ENCODE data around the gene TMEM89.

Gene TMEM89

GRCh38 chr3:48614044-48614443, 7.5 kb downstream of the TMEM89 start:
- DNase-seq (ENCODE audit: low spot score), result peak; percentile 18

DNA sequence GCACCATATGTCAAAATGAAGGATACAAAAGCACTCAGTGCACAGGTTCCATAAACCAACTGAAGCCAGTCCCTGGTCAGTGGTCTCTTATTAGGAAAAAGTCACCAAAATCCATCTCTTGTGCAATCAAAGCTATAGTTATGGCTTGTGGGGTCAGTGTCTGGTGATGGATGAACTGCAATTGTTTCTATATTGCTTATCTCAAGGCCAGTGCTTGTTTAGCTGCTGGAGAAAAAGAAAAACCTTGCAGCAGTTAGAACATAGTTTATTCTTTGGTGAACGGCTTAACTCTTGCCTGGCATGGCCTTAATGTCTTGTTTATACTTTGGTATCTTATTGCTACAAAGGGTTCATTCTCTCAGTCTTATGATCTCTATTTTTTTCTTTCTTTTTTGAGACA, 9.3 kb downstream of the TMEM89 start:
- DNase-seq (ENCODE audit: low spot score), result no peak

DNA sequence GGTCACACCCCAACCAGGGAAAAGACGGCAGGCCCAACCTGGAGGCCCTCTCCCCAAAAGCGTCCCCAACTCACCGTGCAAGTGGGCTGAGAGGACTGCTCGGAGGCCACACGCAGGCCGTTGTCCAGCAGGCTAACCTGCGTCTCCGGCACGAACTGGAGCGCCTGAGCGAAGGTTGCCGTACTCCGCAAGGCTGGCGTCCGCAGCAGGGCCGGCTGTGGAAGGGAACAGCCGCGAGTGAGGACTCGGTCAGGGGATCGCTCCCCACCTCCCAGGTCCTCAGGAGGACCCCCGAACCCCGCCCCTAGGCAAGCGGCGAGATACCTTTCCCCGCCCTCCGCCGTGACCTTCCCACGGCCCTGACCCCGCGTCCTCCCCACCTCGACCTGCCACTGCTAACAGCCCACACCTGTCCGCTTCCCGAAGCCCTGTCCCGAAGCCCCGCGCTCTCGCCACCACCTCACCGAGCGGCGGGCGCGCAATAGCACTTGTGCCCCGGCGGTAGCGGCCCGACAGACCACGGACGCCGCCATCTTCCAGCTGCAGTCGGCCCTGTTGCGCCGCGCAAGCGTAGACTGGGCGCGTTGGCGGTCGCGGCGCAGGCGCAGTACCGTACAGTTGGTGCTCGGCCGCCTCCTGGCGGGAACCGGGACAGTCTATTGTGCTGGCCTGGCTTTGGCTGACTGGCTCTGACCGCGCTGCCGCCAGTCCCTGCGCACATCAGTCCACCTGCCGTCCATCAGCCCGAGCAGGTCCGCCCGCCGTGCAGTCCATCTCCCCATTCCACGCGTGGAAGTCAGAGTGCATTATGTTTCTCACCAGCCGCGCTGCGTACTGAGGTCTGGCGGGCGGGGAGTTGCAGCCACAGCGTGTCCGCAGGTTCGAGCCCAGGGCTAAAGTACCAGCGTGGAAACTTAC, 12.2 kb downstream of the TMEM89 start, which contains the start of gene UQCRC1:
UQCRC1 (minus strand) TSS at position 559 of the 918 bp plus-strand sequence; CDS start at position 533, 26 bp downstream.
- peak; percentile 92 for DNase-seq (ENCODE audit: low spot score)

DNA sequence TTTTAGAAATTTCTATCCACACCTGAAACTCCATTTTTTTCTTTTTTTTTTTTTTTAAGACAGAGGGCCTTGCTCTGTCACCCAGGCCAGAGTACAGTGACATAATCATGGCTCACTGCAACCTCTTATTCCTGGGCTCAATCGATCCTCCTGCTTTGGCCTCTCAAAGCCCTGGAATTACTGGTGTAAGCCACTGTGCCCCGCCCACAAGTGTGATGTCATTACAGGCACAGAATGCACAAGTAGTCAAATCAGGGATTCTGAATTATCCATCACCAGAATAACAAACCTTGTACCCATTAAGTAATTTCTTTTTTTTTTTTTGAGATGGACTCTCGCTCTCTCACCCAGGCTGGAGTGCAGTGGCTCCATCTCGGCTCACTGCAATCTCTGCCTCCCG, 14.1 kb downstream of the TMEM89 start:
- no peak for DNase-seq (ENCODE audit: low spot score)

- DNase-seq (ENCODE audit: low spot score), result no peak
Measured at GRCh38 chr3:48601622-48601994, 20.0 kb downstream of the TMEM89 start.

GRCh38 chr3:48600711-48601621, 20.6 kb downstream of the TMEM89 start:
- DNase-seq (ENCODE audit: low spot score), result no peak

- DNase-seq (ENCODE audit: low spot score), result no peak
Measured at GRCh38 chr3:48599509-48600285, 21.9 kb downstream of the TMEM89 start.

DNA sequence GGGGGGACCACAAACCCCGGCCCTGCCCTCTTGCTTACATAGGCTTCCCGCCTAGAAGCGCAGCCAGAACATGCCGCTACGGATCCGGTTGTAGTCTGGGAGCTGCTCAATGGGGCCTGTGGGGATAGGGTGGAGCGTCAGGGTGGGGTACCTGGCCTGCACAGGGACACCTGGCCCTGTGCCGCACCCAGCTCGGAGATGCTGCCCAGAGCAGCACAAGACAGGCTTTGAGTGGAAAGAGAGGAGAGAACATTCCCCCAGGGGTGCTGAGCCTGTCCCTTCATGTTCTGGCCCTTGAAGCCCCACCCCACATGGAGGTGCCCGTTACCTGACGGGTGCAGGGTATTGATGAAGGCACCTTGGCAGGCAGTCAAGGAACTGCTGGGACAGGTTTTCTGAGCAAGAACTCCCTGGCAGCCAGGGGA, 22.5 kb downstream of the TMEM89 start:
- no peak for DNase-seq (ENCODE audit: low spot score)

- peak; percentile 26 for DNase-seq (ENCODE audit: low spot score)
Measured at GRCh38 chr3:48598323-48599076, 23.1 kb downstream of the TMEM89 start.

- no peak for DNase-seq (ENCODE audit: low spot score)
Measured at GRCh38 chr3:48597408-48597800, 24.2 kb downstream of the TMEM89 start.

- no peak for DNase-seq (ENCODE audit: low spot score)
Measured at GRCh38 chr3:48596676-48597407, 24.7 kb downstream of the TMEM89 start.

DNA sequence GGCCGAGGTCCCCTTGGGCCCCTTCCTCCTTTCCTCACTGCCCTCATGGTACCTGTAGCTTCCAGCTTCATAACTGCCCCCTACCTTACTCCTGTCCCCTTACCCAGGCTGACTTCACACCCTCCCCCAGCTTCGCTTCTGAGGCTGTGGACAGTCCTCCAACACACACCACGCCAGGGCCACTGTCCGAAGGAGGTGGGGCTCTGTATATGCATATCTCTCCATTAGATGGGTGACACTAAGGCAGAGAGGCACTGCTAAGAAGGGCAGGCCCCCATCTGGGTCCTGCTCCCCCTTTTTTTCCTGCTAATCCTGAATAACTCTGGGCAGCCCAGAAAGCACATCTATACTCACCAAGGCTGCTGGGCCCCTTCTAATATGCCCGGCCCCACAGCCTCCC, 25.4 kb downstream of the TMEM89 start:
- peak; percentile 27 for DNase-seq (ENCODE audit: low spot score)

DNA sequence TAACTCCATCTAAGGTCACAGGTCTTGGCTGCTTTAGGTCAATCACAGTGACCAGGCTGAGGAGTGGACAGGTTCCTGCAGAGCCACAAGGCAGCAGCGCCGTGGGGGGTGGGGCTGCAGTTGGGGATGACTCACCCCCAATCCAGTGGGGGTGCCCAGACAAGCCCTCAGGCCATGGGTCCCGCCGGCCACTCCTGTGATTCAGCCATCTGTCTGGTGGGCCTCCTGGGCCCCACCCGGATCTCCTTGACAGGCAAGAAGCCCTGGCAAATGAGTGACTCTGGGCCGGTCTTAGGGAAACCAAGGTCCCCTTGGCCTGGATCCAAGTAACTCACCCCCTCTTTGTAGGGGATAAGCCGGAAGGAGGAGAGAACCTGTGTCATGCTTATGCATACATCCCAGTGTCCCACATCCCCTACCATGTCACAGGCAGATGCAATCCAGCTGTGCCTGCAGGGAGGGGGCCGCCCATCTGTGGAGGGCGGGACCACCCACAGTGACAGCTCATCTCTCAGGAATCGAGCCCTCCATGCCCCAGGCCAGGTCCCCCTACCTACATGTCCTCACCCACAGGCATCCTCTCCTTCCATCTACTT, 25.9 kb downstream of the TMEM89 start:
- DNase-seq (ENCODE audit: low spot score), result peak; percentile 92

DNA sequence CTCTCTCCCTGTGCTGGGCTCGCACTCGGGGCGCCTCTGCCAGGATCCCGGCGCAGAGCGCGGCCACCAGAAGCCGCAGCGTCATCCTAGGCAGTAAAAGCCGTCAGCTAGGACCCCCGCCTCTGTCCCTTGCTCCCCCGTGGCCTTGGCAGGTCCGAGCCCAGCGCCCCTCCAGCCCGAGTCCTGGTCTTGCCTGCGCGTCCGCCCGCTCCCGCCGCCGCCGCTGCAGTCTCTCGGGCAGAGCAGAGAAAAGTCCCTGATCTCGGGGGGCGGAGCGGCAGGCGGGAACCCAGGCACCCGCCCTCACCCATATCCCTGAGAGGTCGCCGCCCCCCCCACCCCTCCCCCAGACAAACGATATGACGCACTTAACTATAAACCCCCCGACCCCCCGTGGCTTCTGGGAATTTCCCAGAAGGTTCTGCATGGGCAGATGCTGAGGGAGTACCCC, 26.5 kb downstream of the TMEM89 start, which contains the start of gene COL7A1:
COL7A1 (minus strand) TSS at position 255 of the 451 bp plus-strand sequence; CDS start at position 85, 170 bp downstream.
- DNase-seq (ENCODE audit: low spot score), result no peak

- DNase-seq (ENCODE audit: low spot score), result no peak
Measured at GRCh38 chr3:48594417-48595049, 27.0 kb downstream of the TMEM89 start.

DNA sequence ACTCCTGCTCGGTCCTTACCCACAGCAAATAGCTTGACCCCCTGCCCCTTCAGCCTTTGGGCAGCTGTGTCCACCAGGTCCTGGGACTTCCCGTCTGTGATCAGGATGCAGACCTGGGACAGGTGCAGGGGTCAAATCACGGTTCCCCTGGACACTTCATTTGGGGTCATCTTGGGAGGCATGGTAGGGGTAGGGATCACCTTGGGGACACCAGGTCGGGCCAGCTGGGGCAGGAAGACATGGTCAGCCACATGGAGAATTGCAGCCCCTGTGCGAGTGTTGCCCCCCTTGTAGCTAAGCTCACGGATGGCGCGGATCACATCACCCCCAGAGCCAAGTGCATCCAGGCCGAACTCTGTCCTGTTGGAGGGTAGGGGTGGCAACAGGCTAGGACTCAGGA, 28.2 kb downstream of the TMEM89 start:
- DNase-seq (ENCODE audit: low spot score), result no peak

DNA sequence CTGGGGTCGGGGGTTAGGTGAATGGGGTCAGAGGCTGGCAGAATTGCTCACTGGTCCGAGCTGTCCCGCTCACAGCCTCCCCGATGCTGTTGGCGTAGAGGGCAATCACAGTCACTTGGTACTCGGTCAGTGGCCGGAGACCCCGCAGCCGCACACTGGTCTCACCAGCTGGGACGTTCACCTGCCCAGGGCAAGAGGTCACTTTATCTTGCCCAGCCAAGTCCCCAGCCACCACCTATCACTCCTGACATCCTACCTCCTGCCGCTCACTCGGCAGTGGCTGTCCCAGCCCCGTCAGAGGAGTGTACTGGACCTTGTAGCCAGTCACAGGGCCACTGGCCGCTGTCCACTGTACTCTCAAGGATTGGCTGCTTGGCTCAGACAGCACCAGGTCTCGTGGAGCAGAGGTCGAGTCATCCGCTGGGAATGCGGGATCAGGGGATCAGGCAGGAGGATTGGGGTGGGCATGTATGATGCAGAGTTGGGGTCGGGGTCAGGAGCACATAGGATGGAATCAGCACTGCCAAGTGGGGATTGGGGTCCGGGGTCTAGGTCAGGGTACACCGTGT, 29.0 kb downstream of the TMEM89 start:
- no peak for DNase-seq (ENCODE audit: low spot score)

- no peak for DNase-seq (ENCODE audit: low spot score)
Measured at GRCh38 chr3:48591886-48592518, 29.6 kb downstream of the TMEM89 start.

Data from SW480 (cell line).